HG03460 (cell line): ENCODE results near the gene CXCL14.

Experiments used
- ATAC-seq: cut with Tn5 transposase; IDR thresholded peaks from one replicate; pipeline ENCODE4 v1.9.1; 2021; ENCODE audit not compliant: unreplicated experiment

Gene CXCL14

GRCh38 chr5:135578685-135579341 lies at the start of gene CXCL14:
Gene CXCL14, minus strand, starts transcription at chr5:135578991. Its CDS starts 213 bp downstream, at chr5:135578778.
- no peak for ATAC-seq

GRCh38 chr5:135626636-135627035 lies 47.8 kb upstream of the CXCL14 start:
- no peak for ATAC-seq

- no peak for ATAC-seq
Measured at GRCh38 chr5:135625961-135626360, 47.2 kb upstream of the CXCL14 start.

GRCh38 chr5:135625486-135625885 lies 46.7 kb upstream of the CXCL14 start:
- no peak for ATAC-seq

GRCh38 chr5:135625061-135625460 lies 46.3 kb upstream of the CXCL14 start:
- ATAC-seq: no peak

- no peak for ATAC-seq
Measured at GRCh38 chr5:135623186-135623715, 44.5 kb upstream of the CXCL14 start.

- ATAC-seq: no peak
Measured at GRCh38 chr5:135615581-135616260, 36.9 kb upstream of the CXCL14 start.

GRCh38 chr5:135615171-135615570 lies 36.4 kb upstream of the CXCL14 start:
- ATAC-seq: no peak

GRCh38 chr5:135609981-135610380 lies 31.2 kb upstream of the CXCL14 start:
- ATAC-seq: no peak

- ATAC-seq: no peak
Measured at GRCh38 chr5:135608761-135609443, 30.1 kb upstream of the CXCL14 start.

- no peak for ATAC-seq
Measured at GRCh38 chr5:135608361-135608760, 29.6 kb upstream of the CXCL14 start.

- ATAC-seq: no peak
Measured at GRCh38 chr5:135606431-135606830, 27.6 kb upstream of the CXCL14 start.

- ATAC-seq: no peak
Measured at GRCh38 chr5:135605221-135605620, 26.4 kb upstream of the CXCL14 start.

GRCh38 chr5:135604056-135604455 lies 25.3 kb upstream of the CXCL14 start:
- no peak for ATAC-seq

- ATAC-seq: no peak
Measured at GRCh38 chr5:135602882-135603721, 24.3 kb upstream of the CXCL14 start.

GRCh38 chr5:135601466-135601865 lies 22.7 kb upstream of the CXCL14 start:
- ATAC-seq: no peak

GRCh38 chr5:135600971-135601381 lies 22.2 kb upstream of the CXCL14 start:
- no peak for ATAC-seq

GRCh38 chr5:135600152-135600570 lies 21.4 kb upstream of the CXCL14 start:
- ATAC-seq: no peak

GRCh38 chr5:135599421-135600151 lies 20.8 kb upstream of the CXCL14 start:
- no peak for ATAC-seq

GRCh38 chr5:135598691-135599395 lies 20.1 kb upstream of the CXCL14 start:
- ATAC-seq: no peak
